Endometrial microvascular endothelial cells (primary cell): Measurements from ENCODE around the gene CTDNEP1. TPM values are rescaled to one million over a fixed set of nuclear protein-coding genes. Genes with fewer than 3 reads are reported as not detected.

Experiments
- in situ Hi-C: cut with HindIII; loops from 2 replicates; pipeline ENCODE4 v1.10.0; 2017; ENCODE audit warnings: low sequenced_read_pairs, low pct_unique_long_range_greater_than_20kb; ENCODE audit errors: inconsistent ontology term
- total RNA-seq: library from RNA; depleted of rRNA; stranded (reverse); fragments of >200 nt; gene quantifications from one replicate; pipeline ENCODE4 v1.2.3, GENCODE V29; 2015; ENCODE audit errors: inconsistent ontology term

The CTDNEP1 gene
- total RNA-seq, 1 donor from 2014 or later, result 55.9 TPM

GRCh38 chr17:7237266-7237760 lies 14.2 kb downstream of the CTDNEP1 start:
- in situ Hi-C loops, result no loop called here

- in situ Hi-C loops, result no loop called here
Observed at GRCh38 chr17:7236808-7237207, 14.7 kb downstream of the CTDNEP1 start.

- in situ Hi-C loops, result no loop called here
Observed at GRCh38 chr17:7235693-7236665, 15.6 kb downstream of the CTDNEP1 start.

GRCh38 chr17:7234083-7234951 lies 17.2 kb downstream of the CTDNEP1 start, which contains the start of gene DVL2:
Gene DVL2 (minus strand): TSS chr17:7234517. CDS start chr17:7234262, 255 bp downstream.
- in situ Hi-C loops, result no loop called here

- in situ Hi-C loops, result no loop called here
Observed at GRCh38 chr17:7233701-7234082, 17.8 kb downstream of the CTDNEP1 start.

- in situ Hi-C loops, result no loop called here
Observed at GRCh38 chr17:7232114-7232513, 19.4 kb downstream of the CTDNEP1 start.

GRCh38 chr17:7229504-7229903 lies 22.0 kb downstream of the CTDNEP1 start:
- in situ Hi-C loops, result no loop called here

GRCh38 chr17:7228920-7229319 lies 22.6 kb downstream of the CTDNEP1 start:
- in situ Hi-C loops, result no loop called here

- in situ Hi-C loops, result no loop called here
Observed at GRCh38 chr17:7226721-7227710, 24.5 kb downstream of the CTDNEP1 start.

GRCh38 chr17:7225711-7226331 lies 25.7 kb downstream of the CTDNEP1 start:
- in situ Hi-C loops, result no loop called here

- in situ Hi-C loops, result no loop called here
Observed at GRCh38 chr17:7224661-7225111, 26.8 kb downstream of the CTDNEP1 start.

GRCh38 chr17:7224110-7224509 lies 27.4 kb downstream of the CTDNEP1 start:
- in situ Hi-C loops, result no loop called here

- in situ Hi-C loops, result no loop called here
Observed at GRCh38 chr17:7223375-7223774, 28.2 kb downstream of the CTDNEP1 start.

GRCh38 chr17:7222972-7223292 lies 28.6 kb downstream of the CTDNEP1 start:
- in situ Hi-C loops, result no loop called here

- in situ Hi-C loops, result no loop called here
Observed at GRCh38 chr17:7222093-7222971, 29.2 kb downstream of the CTDNEP1 start.

- in situ Hi-C loops, result no loop called here
Observed at GRCh38 chr17:7221278-7222092, 30.0 kb downstream of the CTDNEP1 start.
